ENCODE data around the gene FOXK1.
"Not testable (repeated sequence)": the region's sequence is repeated elsewhere in the genome, so short reads cannot be mapped to it uniquely, and the experiment has no call there.

The FOXK1 gene

DNA sequence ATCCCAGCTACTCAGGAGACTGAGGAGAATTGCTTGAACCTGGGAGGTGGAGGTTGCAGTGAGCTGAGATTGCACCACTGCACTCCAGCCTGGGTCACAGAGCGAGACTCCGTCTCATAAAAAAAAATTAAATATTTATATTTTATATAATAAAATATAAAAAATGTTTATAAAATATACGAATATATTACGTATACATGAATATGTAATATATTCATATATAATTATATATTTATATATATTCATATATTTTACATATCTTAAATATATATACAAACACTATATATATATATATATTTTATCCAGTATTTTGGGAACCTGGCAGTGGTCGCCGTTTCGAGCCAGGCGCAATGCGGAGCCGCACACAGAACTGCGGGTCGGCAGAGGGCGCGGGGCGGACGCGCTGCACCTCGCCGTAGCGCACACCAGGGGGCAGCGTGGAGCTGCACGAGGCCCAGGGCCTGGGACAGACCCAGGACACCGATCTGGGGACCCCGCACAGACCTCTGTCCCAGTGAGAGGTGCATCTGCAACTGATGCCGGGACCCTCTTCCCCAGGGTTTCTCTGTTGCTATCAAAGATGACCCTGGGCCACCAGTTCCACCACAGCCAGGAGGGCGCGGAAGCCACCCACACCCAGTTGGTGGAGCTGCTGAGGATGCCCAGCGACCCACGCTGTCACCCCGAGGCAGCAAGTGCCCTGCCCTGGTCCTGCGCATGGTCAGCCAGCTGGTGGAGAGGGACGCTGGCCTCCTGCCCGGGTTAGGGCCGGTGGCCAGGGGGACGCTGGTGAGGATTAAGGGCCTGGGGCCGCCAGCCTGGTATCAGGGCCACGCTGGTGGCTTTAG, 116.0 kb downstream of the FOXK1 start:
- peak; percentile 38 to 51 for DNase-seq (ENCODE audit: low read depth in 1 of 2, low spot score in 1 of 2)

DNA sequence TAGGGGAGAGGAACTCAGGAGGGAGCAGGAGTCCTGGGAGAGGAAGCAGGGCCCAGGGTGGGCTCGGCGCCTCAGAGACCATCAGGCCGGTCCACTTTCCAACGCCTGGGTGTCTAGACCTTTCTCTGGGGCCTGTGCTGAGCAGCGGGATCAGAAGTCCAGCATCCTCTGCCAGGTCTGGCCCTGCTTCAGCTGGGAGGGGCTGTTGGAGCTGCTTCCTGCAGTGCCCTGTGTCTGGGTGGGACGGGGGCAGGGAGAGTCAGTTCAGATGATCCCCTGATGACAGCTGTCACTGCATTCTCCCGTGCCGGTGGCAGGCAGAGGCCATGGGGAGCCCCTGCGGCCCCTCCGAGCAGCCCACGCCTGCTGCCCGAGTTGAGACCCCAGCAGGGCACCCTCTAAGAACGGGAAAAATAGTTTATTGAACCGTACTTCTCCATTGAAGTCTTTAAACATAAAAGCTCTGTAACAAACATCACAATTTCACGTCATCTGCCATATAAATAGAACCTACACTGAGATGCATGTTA, 116.7 kb downstream of the FOXK1 start:
- no peak for DNase-seq (ENCODE audit: low read depth in 1 of 2, low spot score in 1 of 2)

DNA sequence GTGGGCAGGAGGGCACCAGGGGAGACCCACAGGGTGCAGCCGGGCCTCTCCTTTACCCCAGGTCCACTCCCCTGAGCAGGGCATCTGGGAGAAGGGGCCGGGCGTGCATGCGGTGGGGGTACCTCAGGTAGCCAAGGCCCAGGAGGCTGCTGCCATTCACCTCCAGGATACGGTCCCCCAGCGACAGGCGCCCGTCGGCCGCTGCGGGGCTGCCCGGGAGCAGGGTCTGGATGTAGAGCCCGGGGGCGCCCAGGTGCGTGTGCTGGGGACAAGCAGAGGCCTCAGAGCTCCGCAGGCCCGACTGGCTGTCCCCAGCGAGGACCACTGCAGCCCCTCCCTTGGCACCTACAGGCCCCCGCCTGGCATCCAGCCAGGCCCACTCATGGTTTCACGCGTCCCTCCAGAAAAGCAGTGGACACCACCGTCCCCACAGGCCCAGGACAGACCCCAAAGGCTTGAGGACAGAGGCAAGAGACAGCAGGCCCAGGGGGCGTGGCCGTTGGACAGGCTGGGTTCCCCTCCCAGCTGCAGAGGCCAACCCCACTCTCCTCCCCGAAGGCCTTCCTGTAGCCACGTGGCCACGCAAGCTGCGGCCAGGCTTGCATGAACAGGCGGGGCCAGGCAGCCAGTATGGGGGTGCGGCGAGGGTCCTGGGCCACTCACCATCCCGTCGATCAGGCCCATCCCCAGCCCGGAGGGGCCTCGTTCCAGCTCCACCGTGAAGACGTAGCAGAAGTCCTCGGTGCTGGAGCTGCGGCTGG, 117.6 kb downstream of the FOXK1 start:
- no peak for DNase-seq (ENCODE audit: low read depth in 1 of 2, low spot score in 1 of 2)

DNA sequence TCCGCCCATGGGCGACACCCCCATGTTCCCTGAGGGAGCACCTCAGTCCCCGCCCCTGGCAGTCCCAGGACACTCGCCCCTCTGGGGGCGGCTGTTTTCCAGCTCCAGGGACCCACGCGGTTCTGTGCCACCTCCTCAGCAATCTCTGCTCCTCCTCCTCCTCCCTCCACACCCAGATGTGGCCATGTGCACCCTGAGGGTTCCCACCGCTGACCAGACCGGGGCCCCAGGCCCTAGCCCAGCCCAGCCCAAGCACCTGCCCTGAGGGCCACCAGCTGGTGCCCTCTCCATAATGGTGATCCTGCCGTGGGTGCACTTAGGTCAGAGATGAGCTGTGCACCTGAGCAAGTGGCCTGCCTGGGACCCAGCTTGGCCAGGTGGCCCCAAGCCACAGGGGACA, 118.4 kb downstream of the FOXK1 start:
- DNase-seq (ENCODE audit: low read depth in 1 of 2, low spot score in 1 of 2): no peak

DNA sequence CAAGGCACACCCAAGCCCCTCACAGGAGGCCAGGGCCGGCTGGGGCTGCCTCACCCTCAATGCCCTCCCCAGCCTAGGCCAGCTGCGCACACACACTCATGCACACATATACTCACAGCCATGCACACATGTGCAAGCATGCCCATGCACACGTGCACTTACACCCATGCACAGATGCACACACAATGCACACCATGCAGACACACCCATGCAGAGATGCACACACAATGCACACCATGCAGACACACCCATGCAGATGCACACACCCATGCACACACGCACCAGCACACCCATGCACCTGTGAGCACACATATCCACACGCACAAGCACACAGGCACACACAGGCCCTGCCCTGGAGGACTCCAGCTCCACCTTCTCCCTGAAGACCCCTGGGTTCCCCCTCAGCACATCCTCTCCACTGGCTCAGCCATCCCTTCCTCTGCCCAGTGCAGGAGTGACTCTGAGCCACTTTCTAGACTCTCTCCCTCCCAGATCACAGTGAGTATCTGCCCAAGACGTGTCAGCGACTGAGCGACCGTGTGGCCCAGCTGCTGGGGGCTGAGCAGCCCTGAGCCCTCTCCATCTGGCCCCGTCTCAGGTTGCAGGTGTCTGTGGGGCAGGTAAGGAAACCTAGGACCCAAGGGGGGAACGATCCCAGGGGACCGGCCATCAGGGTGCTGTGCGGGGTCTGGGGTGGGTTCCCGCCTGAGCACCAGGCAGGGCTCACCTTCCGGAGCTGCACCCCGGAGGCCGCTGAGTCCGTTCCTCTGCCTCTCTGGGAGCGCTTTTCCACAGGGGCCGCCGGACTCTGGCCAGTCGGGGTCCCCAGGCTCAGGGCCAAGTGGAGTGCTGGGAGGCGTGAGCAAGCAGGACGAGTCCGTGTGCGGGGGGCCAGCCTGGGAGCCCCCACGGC, 119.1 kb downstream of the FOXK1 start:
- no peak for DNase-seq (ENCODE audit: low read depth in 1 of 2, low spot score in 1 of 2)

DNA sequence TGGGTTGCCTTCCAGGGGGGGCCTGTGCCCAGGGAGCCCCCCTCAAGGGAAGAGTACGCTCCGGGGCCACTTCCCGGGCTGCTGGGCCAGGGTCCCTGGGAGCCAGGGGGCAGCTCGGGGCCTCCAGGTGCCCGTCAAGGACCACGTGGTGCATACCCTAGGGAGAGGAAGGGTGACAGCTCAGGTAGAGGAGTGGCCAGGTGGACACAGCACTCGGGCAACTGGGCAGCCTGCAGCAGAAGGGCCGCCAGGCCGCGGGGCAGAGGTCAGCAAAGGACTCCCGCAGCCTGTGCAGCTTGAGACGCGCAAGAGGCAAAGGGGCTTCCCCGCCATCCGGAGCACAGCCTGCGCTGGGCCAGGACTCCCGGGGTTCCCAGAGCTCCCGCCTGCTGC, 119.7 kb downstream of the FOXK1 start:
- DNase-seq (ENCODE audit: low read depth in 1 of 2, low spot score in 1 of 2): no peak

DNA sequence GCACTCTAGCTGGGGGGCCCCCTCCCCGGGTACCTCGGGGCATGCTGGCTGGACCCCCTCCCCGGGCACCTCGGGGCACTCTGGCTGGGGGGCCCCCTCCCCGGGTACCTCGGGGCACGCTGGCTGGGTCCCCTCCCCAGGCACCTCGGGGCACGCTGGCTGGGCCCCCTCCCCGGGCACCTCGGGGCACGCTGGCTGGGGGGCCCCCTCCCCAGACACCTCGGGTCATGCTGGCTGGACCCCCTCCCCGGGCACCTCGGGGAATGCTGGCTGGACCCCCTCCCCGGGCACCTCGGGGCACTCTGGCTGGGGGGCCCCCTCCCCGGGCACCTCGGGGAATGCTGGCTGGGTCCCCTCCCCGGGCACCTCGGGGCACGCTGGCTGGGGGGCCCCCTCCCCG, 120.5 kb downstream of the FOXK1 start:
- not testable (repeated sequence) for DNase-seq (ENCODE audit: low read depth in 1 of 2, low spot score in 1 of 2)

DNA sequence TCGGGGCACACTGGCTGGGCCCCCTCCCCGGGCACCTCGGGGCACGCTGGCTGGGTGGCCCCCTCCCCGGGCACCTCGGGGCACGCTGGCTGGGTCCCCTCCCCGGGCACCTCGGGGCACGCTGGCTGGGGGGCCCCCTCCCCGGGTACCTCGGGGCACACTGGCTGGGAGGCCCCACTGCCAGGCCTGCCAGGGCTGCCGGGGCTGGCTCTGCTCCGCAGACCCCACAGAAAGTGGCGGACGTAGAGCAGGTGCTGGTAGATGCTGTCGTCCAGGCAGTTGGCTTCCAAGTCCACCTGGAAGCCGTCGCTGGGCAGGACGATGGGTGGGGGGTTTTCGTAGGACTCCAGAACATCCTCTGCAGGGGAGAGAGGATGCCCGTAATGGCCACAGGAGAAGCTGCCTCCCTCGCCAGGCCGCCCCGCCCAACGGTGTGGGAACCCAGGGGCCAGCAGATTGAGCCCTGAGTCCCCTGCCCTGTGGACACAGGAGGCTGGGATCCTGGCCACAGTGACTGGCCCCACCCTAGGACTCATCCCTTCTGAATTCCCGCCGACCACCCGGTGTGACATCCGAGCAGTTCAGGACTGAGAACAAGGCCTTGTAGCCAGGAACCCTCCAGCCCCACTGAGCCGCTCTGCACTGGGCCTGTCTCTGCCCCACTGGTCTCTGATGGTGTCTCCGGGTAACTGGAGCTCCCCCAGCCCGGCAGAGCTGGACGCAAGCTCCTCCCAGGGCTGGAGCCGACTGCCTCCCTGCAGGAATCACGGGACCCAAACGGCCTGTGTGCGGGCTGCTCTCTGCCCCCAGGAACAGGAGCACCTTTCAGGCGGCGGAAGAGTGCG, 121.5 kb downstream of the FOXK1 start:
- no peak for DNase-seq (ENCODE audit: low read depth in 1 of 2, low spot score in 1 of 2)

DNA sequence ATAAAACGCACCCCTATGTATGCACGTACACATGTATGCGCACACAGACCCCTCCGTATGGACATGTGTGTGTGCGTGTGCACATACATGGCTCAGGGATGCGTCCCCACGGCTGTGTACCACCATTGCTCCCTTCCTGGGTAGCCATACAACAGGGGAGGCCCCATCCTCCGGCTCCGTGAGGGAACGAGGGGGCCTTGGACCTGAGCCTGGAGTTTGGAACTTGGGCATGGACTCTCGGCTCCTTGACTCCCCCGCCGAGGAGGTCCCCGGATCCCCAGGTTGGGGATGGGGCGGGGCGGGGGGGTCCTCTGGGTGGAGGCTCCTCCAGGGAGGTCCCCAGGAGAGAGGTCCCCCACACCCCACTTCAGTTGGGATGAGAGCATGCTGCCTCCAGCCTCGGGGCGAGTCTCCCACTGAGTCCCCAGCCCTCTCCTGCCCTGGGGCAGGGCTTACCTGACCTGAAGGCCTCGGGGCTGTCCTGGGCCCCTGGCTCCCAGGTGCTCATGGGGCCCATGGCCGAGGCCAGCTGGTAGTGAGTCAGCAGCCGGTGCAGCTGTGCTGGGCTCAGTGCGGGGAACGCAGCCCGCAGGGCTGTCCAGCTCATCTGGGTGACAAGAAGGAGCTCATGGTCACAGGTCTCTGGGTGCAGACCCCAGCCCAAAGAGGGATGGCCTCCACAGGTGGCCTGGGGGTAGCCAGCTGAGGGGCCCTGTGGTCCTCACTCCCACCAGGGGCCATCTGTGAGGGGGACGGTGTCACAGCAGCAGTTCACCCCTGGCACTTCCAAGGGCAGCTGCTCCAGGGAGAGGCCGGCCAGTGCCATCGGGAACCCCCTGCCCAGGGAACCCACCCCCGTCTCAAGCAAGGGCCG, 123.3 kb downstream of the FOXK1 start:
- DNase-seq (ENCODE audit: low read depth in 1 of 2, low spot score in 1 of 2): no peak

DNA sequence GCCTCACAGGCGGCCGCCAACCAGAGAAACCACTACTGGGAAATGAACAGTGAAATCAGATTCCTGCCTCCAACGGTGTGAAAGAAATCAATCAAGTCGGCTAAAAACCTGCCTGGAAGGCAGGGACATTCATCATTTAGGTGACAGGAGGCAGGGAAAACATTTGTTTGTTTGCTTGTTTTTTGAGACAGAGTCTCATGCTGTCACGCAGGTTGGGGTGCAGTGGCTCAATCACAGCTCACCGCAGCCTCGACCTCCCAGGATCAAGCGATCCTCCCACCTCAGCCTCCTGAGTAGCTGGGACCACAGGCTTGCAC, 123.8 kb downstream of the FOXK1 start:
- DNase-seq (ENCODE audit: low read depth in 1 of 2, low spot score in 1 of 2): no peak

DNA sequence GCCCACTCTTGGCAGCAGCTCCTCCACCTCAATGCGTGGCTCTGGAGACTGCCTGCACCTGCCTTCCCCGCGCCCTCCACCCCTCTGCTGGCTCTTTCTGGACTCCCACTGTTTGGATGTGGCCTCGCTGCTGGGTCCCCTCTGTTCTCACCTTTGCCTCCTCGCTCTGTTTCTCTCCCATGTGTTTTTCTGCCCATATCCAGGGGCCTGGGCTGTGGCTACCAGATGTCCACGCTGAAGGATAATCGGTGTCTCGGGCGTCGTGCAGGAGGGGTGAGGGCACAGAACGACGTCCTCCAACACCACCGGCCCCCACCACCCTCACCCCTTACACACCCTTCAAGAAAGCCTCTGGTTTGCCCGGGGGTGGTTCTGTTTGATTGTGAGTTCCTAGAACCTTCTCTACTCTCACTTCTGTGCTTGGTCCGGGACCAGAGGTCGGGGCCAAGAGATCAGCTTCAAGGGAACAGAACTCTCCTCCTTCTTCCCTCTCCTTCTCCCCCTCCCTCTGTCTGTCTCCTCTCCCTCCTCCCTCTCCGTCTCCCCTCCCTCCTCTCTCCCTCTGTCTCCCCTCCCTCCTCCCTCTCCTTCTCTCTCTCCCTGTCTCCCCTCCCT, 125.0 kb downstream of the FOXK1 start:
- no peak for DNase-seq (ENCODE audit: low read depth in 1 of 2, low spot score in 1 of 2)

DNA sequence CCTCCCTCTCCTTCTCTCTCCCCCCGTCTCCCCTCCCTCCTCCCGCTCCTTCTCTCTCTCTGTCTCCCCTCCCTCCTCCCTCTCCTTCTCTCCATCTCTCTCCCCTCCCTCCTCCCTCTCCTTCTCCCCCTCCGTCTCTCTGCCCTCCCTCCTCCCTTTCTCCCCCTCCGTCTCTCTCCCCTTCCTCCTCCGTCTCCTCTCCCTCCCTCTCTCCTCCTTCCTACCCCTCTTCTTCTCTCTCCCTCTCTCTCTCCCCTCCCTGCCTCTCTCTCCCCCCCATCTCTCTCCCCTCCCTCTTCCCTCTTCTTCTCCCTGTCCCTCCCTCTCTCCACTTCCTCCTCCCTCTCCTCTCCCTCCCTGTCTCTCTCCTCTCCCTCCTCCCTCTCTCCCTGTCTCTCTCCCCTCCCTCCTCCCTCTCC, 125.5 kb downstream of the FOXK1 start:
- no peak for DNase-seq (ENCODE audit: low read depth in 1 of 2, low spot score in 1 of 2)

DNA sequence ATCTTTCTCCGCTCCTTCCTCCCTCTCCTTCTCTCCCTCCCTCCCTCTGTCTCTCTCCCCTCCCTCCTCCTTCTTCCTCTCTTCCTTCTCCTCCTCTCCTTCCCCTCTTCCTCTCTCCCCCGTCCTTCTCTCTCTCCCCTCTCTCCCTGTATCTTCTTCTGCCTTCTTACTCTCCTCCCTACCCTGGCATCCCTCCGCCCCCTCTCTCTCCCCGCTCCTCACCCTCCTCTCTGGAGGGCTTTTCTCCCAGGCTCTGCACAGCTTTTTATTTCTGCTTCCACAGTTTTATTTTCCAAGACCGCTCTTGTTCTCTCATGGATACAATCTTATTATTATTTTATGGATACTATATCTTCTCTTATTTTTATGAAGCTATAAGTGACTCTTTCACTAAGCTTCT, 125.9 kb downstream of the FOXK1 start:
- DNase-seq (ENCODE audit: low read depth in 1 of 2, low spot score in 1 of 2): no peak

DNA sequence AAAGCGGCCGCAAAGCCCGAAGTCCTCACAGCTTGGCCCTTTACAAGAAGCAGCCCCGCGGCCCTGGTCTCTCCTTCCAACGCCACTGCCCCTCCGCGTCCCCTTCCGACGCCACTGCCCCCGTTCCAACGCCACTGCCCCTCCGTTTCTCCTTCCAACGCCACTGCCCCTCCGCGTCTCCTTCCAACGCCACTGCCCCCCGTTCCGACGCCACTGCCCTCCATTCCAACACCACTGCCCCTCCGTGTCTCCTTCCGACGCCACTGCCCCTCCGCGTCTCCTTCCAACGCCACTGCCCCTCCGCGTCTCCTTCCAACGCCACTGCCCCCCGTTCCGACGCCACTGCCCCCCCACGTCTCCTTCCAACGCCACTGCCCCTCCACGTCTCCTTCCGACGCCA, 126.5 kb downstream of the FOXK1 start:
- no peak for DNase-seq (ENCODE audit: low read depth in 1 of 2, low spot score in 1 of 2)

DNA sequence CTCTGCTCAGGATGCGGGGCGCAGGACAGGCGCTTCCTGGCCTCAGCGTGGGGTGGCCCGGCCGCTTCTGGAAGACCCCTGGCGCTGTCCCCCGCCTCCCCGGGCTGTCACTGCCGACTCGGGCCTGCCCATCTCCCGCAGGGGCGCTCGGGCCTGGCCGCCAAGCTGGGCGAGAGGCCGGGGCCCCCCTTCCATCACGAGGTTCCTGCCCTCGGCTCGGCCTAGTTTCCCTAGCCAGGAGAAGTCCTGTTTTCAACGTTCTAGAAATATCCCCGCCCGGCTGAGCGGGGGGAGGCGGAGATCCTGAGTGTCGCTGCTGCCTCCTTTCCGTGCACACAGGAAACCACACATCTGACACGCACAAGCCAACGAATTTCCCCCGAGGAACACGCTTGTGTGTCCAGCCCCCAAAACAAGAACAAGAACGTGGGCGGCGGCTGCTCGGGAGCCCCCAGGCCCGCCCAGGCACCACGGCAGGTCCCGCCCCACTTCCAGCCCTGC, 127.0 kb downstream of the FOXK1 start:
- no peak for DNase-seq (ENCODE audit: low read depth in 1 of 2, low spot score in 1 of 2)

DNA sequence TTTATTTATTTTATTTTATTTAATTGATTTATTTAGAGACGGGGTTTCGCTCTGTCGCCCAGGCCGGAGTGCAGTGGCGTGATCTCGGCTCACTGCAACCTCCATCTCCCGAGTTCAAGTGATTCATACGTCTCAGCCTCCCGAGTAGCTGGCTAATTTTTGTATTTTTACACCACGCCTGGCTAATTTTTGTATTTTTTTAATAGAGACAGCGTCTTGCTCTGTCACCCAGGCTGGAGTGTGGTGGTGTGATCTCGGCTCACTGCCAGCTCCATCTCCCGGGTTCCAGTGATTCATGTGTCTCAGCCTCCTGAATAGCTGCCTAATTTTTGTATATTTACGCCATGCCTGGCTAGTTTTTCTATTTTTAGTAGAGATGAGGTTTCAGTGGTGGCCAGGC, 127.6 kb downstream of the FOXK1 start:
- no peak for DNase-seq (ENCODE audit: low read depth in 1 of 2, low spot score in 1 of 2)

DNA sequence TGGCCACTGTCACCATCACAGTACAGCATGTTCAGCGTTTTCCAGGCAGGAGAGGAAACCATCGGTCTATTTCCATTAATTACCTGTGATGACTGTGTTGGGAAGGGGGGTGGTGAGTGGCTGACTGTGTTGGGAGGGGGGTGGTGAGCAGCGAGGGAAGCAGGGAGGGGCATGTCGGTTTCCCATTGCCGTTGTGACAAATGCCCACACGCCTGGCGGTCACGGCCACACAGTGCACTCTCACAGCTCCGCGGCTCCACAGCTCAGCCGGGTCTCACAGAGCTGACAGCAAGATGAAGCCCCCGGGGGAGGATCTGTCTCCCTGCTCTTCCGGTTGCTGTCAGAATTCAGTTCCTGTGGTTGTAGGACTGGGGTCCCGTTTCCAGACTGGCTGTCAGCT, 132.3 kb downstream of the FOXK1 start:
- DNase-seq (ENCODE audit: low read depth in 1 of 2, low spot score in 1 of 2): no peak

DNA sequence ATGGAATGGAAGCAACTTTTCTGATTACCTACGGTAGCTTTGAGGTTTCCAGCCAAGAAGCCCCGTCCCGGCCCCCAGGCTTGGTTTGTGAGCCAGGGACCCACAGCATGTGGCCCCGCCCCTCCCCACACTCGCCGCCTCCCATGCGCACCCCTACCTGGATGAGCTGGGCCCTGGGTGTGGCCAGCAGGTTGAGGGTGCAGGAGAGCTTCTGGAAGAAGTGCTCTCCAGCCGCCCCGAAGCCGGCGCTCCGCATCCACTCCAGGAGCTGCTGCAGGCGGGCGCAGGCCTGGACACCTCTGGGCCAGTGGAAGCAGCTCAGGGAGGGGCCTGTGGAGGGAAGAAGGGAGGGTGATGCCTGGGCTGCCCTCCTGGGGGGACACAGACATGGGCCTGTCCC, 133.0 kb downstream of the FOXK1 start:
- DNase-seq (ENCODE audit: low read depth in 1 of 2, low spot score in 1 of 2): no peak

Measured in activated CD4-positive, alpha-beta T cell treated with anti-CD3 and anti-CD28 coated beads, Interleukin-2, amount 50 U/mL, for 24 hours (primary cell).